ENCODE measurements around the gene DOHH. TPM values are rescaled to one million over a fixed set of nuclear protein-coding genes. Genes with fewer than 3 reads are reported as not detected.

The DOHH gene
- 10 to 100 TPM in 1 of 2 experiments, 1 to 10 TPM in 1; 9.2 to 12.6 TPM for total RNA-seq

- Mint-ChIP-seq H3K27ac (peak within 1 kb of the TSS; percentile 98), H3K27me3 (no peaks in the 10 kb centered on the region), H3K36me3 (ENCODE audit: low read depth) (peaks cover 15% of the 10 kb centered on the region), H3K9me3 (no peaks in the 10 kb centered on the region), H3K4me3 (peak within 1 kb of the TSS; percentile 83), H3K4me1 (peaks cover 31% of the 10 kb centered on the region)
- ChIA-PET POLR2A (interaction anchor here (0.6 kb wide), 1 partner anchor 17 kb away, joined by 4 read pairs; no protein-coding TSS in a partner anchor), CTCF (interaction anchor here (0.6 to 1.4 kb wide), 4 partner anchors 11 to 29 kb away, joined by 3 to 5 read pairs (median 3); no protein-coding TSS in a partner anchor)
- DNase-seq, result peak; percentile 96
These were observed at the start of gene DOHH for GRCh38 chr19:3500429-3501101. Gene DOHH, minus strand, starts transcription at chr19:3500674. Its CDS starts 3,860 bp downstream, at chr19:3496814.

GRCh38 chr19:3549816-3550215 is 49.3 kb upstream of the DOHH start:
- DNase-seq, result no peak
- peaks cover 13% of the 10 kb centered on the region for H3K36me3 Mint-ChIP-seq (ENCODE audit: low read depth)
- H3K27me3 Mint-ChIP-seq, result no peaks in the 10 kb centered on the region
- peaks cover 25% of the 10 kb centered on the region for H3K4me1 Mint-ChIP-seq
- H3K27ac Mint-ChIP-seq, result no peak overlapping the region
- H3K4me3 Mint-ChIP-seq, result no peak overlapping the region
- H3K9me3 Mint-ChIP-seq, result no peaks in the 10 kb centered on the region
- ChIA-PET CTCF (no interaction called here), POLR2A (no interaction called here)

GRCh38 chr19:3548606-3549005 is 48.1 kb upstream of the DOHH start:
- H3K9me3 Mint-ChIP-seq, result no peaks in the 10 kb centered on the region
- peaks cover 19% of the 10 kb centered on the region for H3K4me1 Mint-ChIP-seq
- no peaks in the 10 kb centered on the region for H3K27me3 Mint-ChIP-seq
- H3K4me3 Mint-ChIP-seq, result no peak overlapping the region
- H3K27ac Mint-ChIP-seq, result peak overlapping the region; percentile 5
- ChIA-PET POLR2A (no interaction called here), CTCF (interaction anchor here (0.5 to 2.0 kb wide), 3 partner anchors 8 to 456 kb away, joined by 3 to 7 read pairs (median 6); partner anchors contain the start of genes MFSD12 and TEKTIP1)
- no peak for DNase-seq
- peaks cover 10% of the 10 kb centered on the region for H3K36me3 Mint-ChIP-seq (ENCODE audit: low read depth)

- ChIA-PET POLR2A (no interaction called here), CTCF (interaction anchor here (0.9 to 2.0 kb wide), 4 partner anchors 9 to 26 kb away, joined by 3 to 7 read pairs (median 6); partner anchors contain the start of genes MFSD12 and TEKTIP1)
- no peak overlapping the region for H3K27ac Mint-ChIP-seq
- H3K4me3 Mint-ChIP-seq, result no peak overlapping the region
- no peaks in the 10 kb centered on the region for H3K27me3 Mint-ChIP-seq
- no peak for DNase-seq
- peaks cover 10% of the 10 kb centered on the region for H3K36me3 Mint-ChIP-seq (ENCODE audit: low read depth)
- no peaks in the 10 kb centered on the region for H3K9me3 Mint-ChIP-seq
- peaks cover 15% of the 10 kb centered on the region for H3K4me1 Mint-ChIP-seq
These were observed 47.4 kb upstream of the DOHH start for GRCh38 chr19:3547767-3548282.

- ChIA-PET CTCF (interaction anchor here (0.9 to 2.0 kb wide), 4 partner anchors 8 to 27 kb away, joined by 3 to 7 read pairs (median 6); partner anchors contain the start of genes MFSD12 and TEKTIP1), POLR2A (no interaction called here)
- H3K4me3 Mint-ChIP-seq, result no peak overlapping the region
- peak; percentile 32 for DNase-seq
- no peaks in the 10 kb centered on the region for H3K27me3 Mint-ChIP-seq
- H3K27ac Mint-ChIP-seq, result peak overlapping the region; percentile 46
- peaks cover 10% of the 10 kb centered on the region for H3K36me3 Mint-ChIP-seq (ENCODE audit: low read depth)
- no peaks in the 10 kb centered on the region for H3K9me3 Mint-ChIP-seq
- peaks cover 10% of the 10 kb centered on the region for H3K4me1 Mint-ChIP-seq
These were observed 46.8 kb upstream of the DOHH start for GRCh38 chr19:3547301-3547731.

GRCh38 chr19:3546119-3546518 is 45.6 kb upstream of the DOHH start:
- Mint-ChIP-seq H3K4me3 (no peak overlapping the region), H3K9me3 (no peaks in the 10 kb centered on the region), H3K4me1 (peaks cover 5% of the 10 kb centered on the region), H3K27ac (no peak overlapping the region), H3K27me3 (no peaks in the 10 kb centered on the region), H3K36me3 (ENCODE audit: low read depth) (peaks cover 10% of the 10 kb centered on the region)
- DNase-seq, result no peak
- CTCF ChIA-PET, result interaction anchor here (0.6 to 1.4 kb wide), 2 partner anchors 11 to 76 kb away, joined by 3 to 7 read pairs; no protein-coding TSS in a partner anchor
- POLR2A ChIA-PET, result no interaction called here

- CTCF ChIA-PET, result interaction anchor here (0.6 to 1.4 kb wide), 11 partner anchors 11 to 140 kb away, joined by 3 to 6 read pairs (median 3); partner anchors contain the start of genes GIPC3 and MFSD12
These were observed 45.2 kb upstream of the DOHH start for GRCh38 chr19:3545669-3546034.

GRCh38 chr19:3544742-3545668 is 44.5 kb upstream of the DOHH start:
- ChIA-PET CTCF (interaction anchor here (0.5 to 1.4 kb wide), 16 partner anchors 10 to 500 kb away, joined by 3 to 6 read pairs (median 4); partner anchors contain the start of genes GIPC3, HMG20B and MFSD12), POLR2A (interaction anchor here (0.6 to 0.7 kb wide), 2 partner anchors 10 to 38 kb away, joined by 3 read pairs; no protein-coding TSS in a partner anchor)
- H3K27ac Mint-ChIP-seq, result peak overlapping the region; percentile 77
- peaks cover 5% of the 10 kb centered on the region for H3K4me1 Mint-ChIP-seq
- H3K27me3 Mint-ChIP-seq, result no peaks in the 10 kb centered on the region
- H3K9me3 Mint-ChIP-seq, result no peaks in the 10 kb centered on the region
- DNase-seq, result peak; percentile 81
- H3K4me3 Mint-ChIP-seq, result no peak overlapping the region
- peaks cover 11% of the 10 kb centered on the region for H3K36me3 Mint-ChIP-seq (ENCODE audit: low read depth)

More at GRCh38 chr19:3545669-3546034, 45.2 kb upstream of the DOHH start:
- Mint-ChIP-seq H3K9me3 (no peaks in the 10 kb centered on the region), H3K4me1 (peaks cover 5% of the 10 kb centered on the region), H3K4me3 (no peak overlapping the region), H3K27ac (no peak overlapping the region), H3K36me3 (ENCODE audit: low read depth) (peaks cover 10% of the 10 kb centered on the region), H3K27me3 (no peaks in the 10 kb centered on the region)
- POLR2A ChIA-PET, result interaction anchor here (0.6 to 0.7 kb wide), 2 partner anchors 9 to 37 kb away, joined by 3 read pairs; no protein-coding TSS in a partner anchor
- DNase-seq, result no peak

GRCh38 chr19:3544058-3544376 is 43.5 kb upstream of the DOHH start:
- Mint-ChIP-seq H3K27me3 (no peaks in the 10 kb centered on the region), H3K9me3 (no peaks in the 10 kb centered on the region), H3K4me3 (no peak overlapping the region), H3K4me1 (peaks cover 5% of the 10 kb centered on the region), H3K27ac (no peak overlapping the region), H3K36me3 (ENCODE audit: low read depth) (peaks cover 18% of the 10 kb centered on the region)
- ChIA-PET CTCF (no interaction called here), POLR2A (no interaction called here)
- DNase-seq, result no peak

GRCh38 chr19:3543150-3544057 is 42.9 kb upstream of the DOHH start:
- Mint-ChIP-seq H3K36me3 (ENCODE audit: low read depth) (peaks cover 20% of the 10 kb centered on the region), H3K4me3 (no peak overlapping the region), H3K27ac (no peak overlapping the region), H3K27me3 (no peaks in the 10 kb centered on the region), H3K9me3 (no peaks in the 10 kb centered on the region), H3K4me1 (peaks cover 5% of the 10 kb centered on the region)
- no peak for DNase-seq
- ChIA-PET CTCF (no interaction called here), POLR2A (no interaction called here)

GRCh38 chr19:3539756-3540118 is 39.3 kb upstream of the DOHH start:
- Mint-ChIP-seq H3K9me3 (no peaks in the 10 kb centered on the region), H3K27ac (no peak overlapping the region), H3K4me3 (no peak overlapping the region), H3K27me3 (no peaks in the 10 kb centered on the region), H3K4me1 (no peaks in the 10 kb centered on the region), H3K36me3 (ENCODE audit: low read depth) (peaks cover 24% of the 10 kb centered on the region)
- CTCF ChIA-PET, result interaction anchor here (0.6 kb wide), 1 partner anchor 24 kb away, joined by 3 read pairs; no protein-coding TSS in a partner anchor
- POLR2A ChIA-PET, result no interaction called here
- no peak for DNase-seq

Measured in activated CD4-positive, alpha-beta T cell treated with anti-CD3 and anti-CD28 coated beads, Interleukin-2, amount 10 ng/mL, durations not matched to agents 7 days and 5 days (primary cell).